HepG2 (cell line): Measurements from ENCODE around the gene SPAG7. TPM values are rescaled to one million over a fixed set of nuclear protein-coding genes. Genes with fewer than 3 reads are reported as not detected.

Experiments used
- AFF4 ChIP-seq: sonication (generic); formaldehyde crosslinking; IDR thresholded peaks from 2 replicates; pipeline ENCODE4 v1.4.0; 2020; ENCODE audit warnings: missing genetic modification reagents
- HNF1B ChIP-seq: sonication (generic); formaldehyde crosslinking; IDR thresholded peaks from 2 replicates; pipeline ENCODE4 v1.5.1; 2020; ENCODE audit warnings: mild to moderate bottlenecking, moderate library complexity, missing genetic modification reagents
- HOXD1 ChIP-seq: sonication (generic); formaldehyde crosslinking; IDR thresholded peaks from 2 replicates; pipeline ENCODE4 v1.5.0; 2020; ENCODE audit warnings: missing genetic modification reagents
- JUNB ChIP-seq: sonication (generic); formaldehyde crosslinking; IDR thresholded peaks from 2 replicates; pipeline ENCODE4 v1.8.0; 2022; ENCODE audit warnings: missing genetic modification reagents, mild to moderate bottlenecking, borderline replicate concordance
- NFE2L1 ChIP-seq: sonication (generic); formaldehyde crosslinking; IDR thresholded peaks from 2 replicates; pipeline ENCODE4 v1.4.0; 2020; ENCODE audit warnings: missing genetic modification reagents, mild to moderate bottlenecking, borderline replicate concordance
- NFKB2 ChIP-seq: sonication (generic); formaldehyde crosslinking; IDR thresholded peaks from 2 replicates; pipeline ENCODE4 v1.4.0; 2020; ENCODE audit warnings: missing genetic modification reagents, borderline replicate concordance
- SPEN ChIP-seq: sonication (generic); formaldehyde crosslinking; IDR thresholded peaks from 2 replicates; pipeline ENCODE4 v1.5.1; 2020; ENCODE audit warnings: low read depth, mild to moderate bottlenecking, missing genetic modification reagents
- ZFP82 ChIP-seq: sonication (generic); formaldehyde crosslinking; IDR thresholded peaks from 2 replicates; pipeline ENCODE4 v1.5.1; 2020; ENCODE audit warnings: mild to moderate bottlenecking, missing genetic modification reagents, borderline replicate concordance
- ZGPAT ChIP-seq: IDR thresholded peaks from 2 replicates; pipeline ENCODE4 v1.6.1; 2016; ENCODE audit warnings: mild to moderate bottlenecking
- ZNF142 ChIP-seq: sonication (generic); formaldehyde crosslinking; IDR thresholded peaks from 2 replicates; pipeline ENCODE4 v1.4.0; 2020; ENCODE audit warnings: missing genetic modification reagents
- ZNF333 ChIP-seq: sonication (generic); formaldehyde crosslinking; IDR thresholded peaks from 2 replicates; pipeline ENCODE4 v1.4.0; 2020; ENCODE audit warnings: mild to moderate bottlenecking, missing genetic modification reagents, borderline replicate concordance
- ZNF382 ChIP-seq: sonication (generic); formaldehyde crosslinking; IDR thresholded peaks from 2 replicates; pipeline ENCODE4 v1.5.0; 2020; ENCODE audit warnings: missing genetic modification reagents, mild to moderate bottlenecking, borderline replicate concordance
- ZNF383 ChIP-seq: sonication (generic); formaldehyde crosslinking; IDR thresholded peaks from 2 replicates; pipeline ENCODE4 v1.4.0; 2020; ENCODE audit warnings: missing genetic modification reagents, mild to moderate bottlenecking, borderline replicate concordance
- ZNF598 ChIP-seq: sonication (generic); formaldehyde crosslinking; IDR thresholded peaks from 2 replicates; pipeline ENCODE4 v1.5.1; 2020; ENCODE audit warnings: mild to moderate bottlenecking, missing genetic modification reagents, borderline replicate concordance
- ZNF766 ChIP-seq: sonication (generic); formaldehyde crosslinking; IDR thresholded peaks from 2 replicates; pipeline ENCODE4 v1.5.0; 2020; ENCODE audit warnings: missing genetic modification reagents, borderline replicate concordance
- polyA plus RNA-seq, 8 experiments: library from polyadenylated mRNA; depleted of rRNA in 3 of 8; stranded (reverse) in 7 of 8; unstranded in 1 of 8; fragments of >200 nt; fragmentation: Illumina TruSeq in 4 of 8; extraction: Trizol in 4 of 8; gene quantifications; 2 replicates each; pipeline versions ENCODE4 v1.2.1 to v1.2.3, GENCODE V29; 2011 to 2016; ENCODE audit warnings: low read depth in 4 of 8, missing spikeins in 1 of 8, mixed read lengths in 1 of 8; ENCODE audit not compliant: insufficient read depth in 1 of 8
- total RNA-seq, 5 experiments: library from RNA; depleted of rRNA; stranded (reverse); fragments of >200 nt; fragmentation: Illumina TruSeq; extraction: Trizol; gene quantifications; 2 replicates each; pipeline ENCODE4 v1.2.3, GENCODE V29; 2016; ENCODE audit warnings: low read depth in 1 of 5

The SPAG7 gene
- total and polyA plus RNA-seq, 2 of the 13 experiments (the other 11 are each of a cell fraction or from before 2014, with no cell fraction given), result 51.0 to 59.0 TPM

GRCh38 chr17:4939796-4940554 lies 27.6 kb downstream of the SPAG7 start, which contains the start of the genes RNF167 and SLC25A11 (continued):
- TF ChIP-seq ZNF142 (CRISPR knock-in tag) (peak; percentile 76), ZNF383 (CRISPR knock-in tag) (no peak), AFF4 (CRISPR knock-in tag) (no peak), JUNB (CRISPR knock-in tag) (no peak), HOXD1 (CRISPR knock-in tag) (peak; percentile 14; the same call in 1 of the 2 replicates), ZNF766 (0 out of 2 replicates have a peak, but pooled peaks have one; percentile 60), SPEN (CRISPR knock-in tag) (peak; percentile 89), ZNF382 (CRISPR knock-in tag) (no peak), NFE2L1 (CRISPR knock-in tag) (no peak), ZNF333 (CRISPR knock-in tag) (no peak), HNF1B (CRISPR knock-in tag) (peak; percentile 40; the same call in 1 of the 2 replicates), ZNF598 (CRISPR knock-in tag) (0 out of 2 replicates have a peak, but pooled peaks have one; percentile 26), ZGPAT (CRISPR knock-in tag) (0 out of 2 replicates have a peak, but pooled peaks have one; percentile 26), ZFP82 (CRISPR knock-in tag) (peak; percentile 80; the same call in 1 of the 2 replicates), NFKB2 (CRISPR knock-in tag) (no peak; the same call in 1 of the 2 replicates)
